K562 (cell line): Measurements from ENCODE around the gene NALCN. TPM values are rescaled to one million over a fixed set of nuclear protein-coding genes. Genes with fewer than 3 reads are reported as not detected.

ENCODE experiments used
- ATAC-seq: fragments of 200-7000 bp; cut with Tn5 transposase; 3 replicates; pipeline ENCODE4 v1.9.1; 2020; ENCODE audit warnings: moderate library complexity
- BruUV-seq: library from RNA; stranded (reverse); fragments of 400-500 nt; replicated peaks from 2 replicates; lab custom pipeline; 2021; lab: Mats Ljungman, UMichigan
- CTCF ChIA-PET: fragments of 300-600 bp; formaldehyde crosslinking; extraction: SDS; loops from one replicate; lab custom pipeline; 2021; ENCODE audit warnings: low intra/inter-chr PET ratio; lab: Yijun Ruan, JAX
- POLR2A ChIA-PET: fragments of 300-600, 350-650 bp; sonication (Branson Sonifier 250); formaldehyde crosslinking; extraction: SDS; loops from one replicate; lab custom pipeline; 2021; ENCODE audit warnings: antibody characterized with exemption, inconsistent platforms; lab: Yijun Ruan, JAX
- DNase-seq, 4 experiments: peaks; one replicate each; pipeline versions ENCODE4 v3.0.0 to v3.0.0-alpha.2; 2011 to 2018; ENCODE audit warnings: low spot score in 3 of 4, mixed read lengths in 3 of 4; ENCODE audit errors: extremely low read depth in 1 of 4
- FAIRE-seq: peaks from 2 replicates; lab custom pipeline; 2011; peaks lifted over from hg19 to GRCh38; lab: Jason Lieb, UNC
- H2AFZ ChIP-seq: 2 replicates; pipeline ENCODE4 v1.6.0; 2011; ENCODE audit warnings: low read depth, low read length, control low read depth, inconsistent platforms
- H3K27ac ChIP-seq: fragments of 200-600 bp; 3 replicates; pipeline ENCODE4 v1.8.0; 2011; ENCODE audit warnings: low read depth, mild to moderate bottlenecking, control low read depth, inconsistent platforms, low read length, moderate library complexity, mixed read lengths; ENCODE audit errors: extremely low read depth
- H3K27me3 ChIP-seq, 2 experiments: fragments of 300-600 bp in 1 of 2; 2 replicates in 1 of 2; 3 replicates in 1 of 2; pipeline versions ENCODE4 v1.6.0 to v1.8.0; 2011; ENCODE audit warnings: inconsistent platforms in 2 of 2, low read length in 2 of 2, mild to moderate bottlenecking in 1 of 2, mixed read lengths in 1 of 2, moderate library complexity in 1 of 2; ENCODE audit not compliant: control insufficient read depth in 2 of 2, insufficient read depth in 2 of 2
- H3K36me3 ChIP-seq: fragments of 300-600 bp; 3 replicates; pipeline ENCODE4 v1.8.0; 2011; ENCODE audit warnings: mild to moderate bottlenecking, low read length, inconsistent platforms; ENCODE audit not compliant: control insufficient read depth, insufficient read depth
- H3K4me1 ChIP-seq, 2 experiments: fragments of 200-600 bp in 1 of 2; replicated peaks in 1 of 2; 2 replicates in 1 of 2; 3 replicates in 1 of 2; pipeline versions ENCODE4 v1.5.1 to v1.8.0; 2011; ENCODE audit warnings: inconsistent platforms in 2 of 2, low read length in 2 of 2, mild to moderate bottlenecking in 1 of 2, mixed read lengths in 1 of 2, moderate library complexity in 1 of 2; ENCODE audit not compliant: control insufficient read depth in 2 of 2, insufficient read depth in 2 of 2
- H3K4me2 ChIP-seq: 2 replicates; pipeline ENCODE4 v1.6.1; 2011; ENCODE audit warnings: low read length, control low read depth, inconsistent platforms, mixed read lengths; ENCODE audit not compliant: insufficient read depth
- H3K4me3 ChIP-seq: fragments of 200-600 bp; sonication (generic), shearing (Covaris generic); 2 replicates; pipeline ENCODE4 v1.5.1; 2016; ENCODE audit warnings: control low read depth, inconsistent platforms
- H3K79me2 ChIP-seq: fragments of 200-600 bp; 3 replicates; pipeline ENCODE4 v1.8.0; 2011; ENCODE audit warnings: low read length, inconsistent platforms; ENCODE audit not compliant: control insufficient read depth, insufficient read depth
- H3K9ac ChIP-seq, 2 experiments: 2 replicates each; pipeline versions ENCODE4 v1.6.0 to v1.6.1; 2011; ENCODE audit warnings: low read depth in 2 of 2, low read length in 2 of 2, control low read depth in 1 of 2, inconsistent platforms in 1 of 2, mild to moderate bottlenecking in 1 of 2, mixed read lengths in 1 of 2; ENCODE audit not compliant: insufficient read depth in 1 of 2
- H3K9me1 ChIP-seq: one replicate; pipeline ENCODE4 v1.6.0; 2011; ENCODE audit warnings: inconsistent platforms, mild to moderate bottlenecking, low read length, moderate library complexity; ENCODE audit not compliant: control insufficient read depth, insufficient read depth
- H3K9me3 ChIP-seq: replicated peaks from 2 replicates; pipeline ENCODE4 v1.5.1; 2011; ENCODE audit warnings: low read depth, low read length, inconsistent platforms; ENCODE audit not compliant: control insufficient read depth, insufficient read depth
- H4K20me1 ChIP-seq: replicated peaks from 2 replicates; pipeline ENCODE4 v1.6.1; 2011; ENCODE audit warnings: low read length, inconsistent platforms, mixed read lengths; ENCODE audit not compliant: control insufficient read depth, insufficient read depth
- ELF2 ChIP-seq: fragments of 250-450 bp; sonication (Bioruptor Pico); IDR thresholded peaks from 2 replicates; pipeline ENCODE4 v1.5.0; 2021; ENCODE audit warnings: mild to moderate bottlenecking
- SMAD1 ChIP-seq: fragments of 150-350 bp; IDR thresholded peaks from 2 replicates; pipeline ENCODE4 v1.6.1; 2014; ENCODE audit warnings: low read length, low read depth; ENCODE audit not compliant: partially characterized antibody
- YY1 ChIP-seq, 3 experiments: IDR thresholded peaks; 2 replicates each; pipeline ENCODE4 v1.6.1; 2011; ENCODE audit warnings: low read length in 2 of 3, mild to moderate bottlenecking in 2 of 3, moderate library complexity in 2 of 3, borderline replicate concordance in 1 of 3, control low read depth in 1 of 3, low read depth in 1 of 3; ENCODE audit not compliant: insufficient read depth in 3 of 3, insufficient replicate concordance in 2 of 3, control insufficient read depth in 1 of 3, insufficient read length in 1 of 3; ENCODE audit errors: extremely low read depth in 1 of 3
- ZNF431 ChIP-seq: sonication (generic); formaldehyde crosslinking; IDR thresholded peaks from 2 replicates; pipeline ENCODE4 v1.8.0; 2022; ENCODE audit warnings: mild to moderate bottlenecking, missing genetic modification reagents
- ZNF778 ChIP-seq: fragments of 450-650 bp; formaldehyde crosslinking; IDR thresholded peaks from 2 replicates; pipeline ENCODE4 v1.4.0; 2020; ENCODE audit warnings: mild to moderate bottlenecking, moderate library complexity
- WGBS: fragments of 100-300 bp; shearing (Covaris generic); methylation state at CpG from one replicate; pipeline ENCODE4 v1.1.6; 2016; ENCODE audit warnings: low coverage, mixed read lengths; ENCODE audit not compliant: insufficient coverage; ENCODE audit errors: missing lambda C conversion rate; 5-methylcytosine and 5-hydroxymethylcytosine counted together
- in situ Hi-C: fragments of 300-500 bp; cut with MboI; formaldehyde crosslinking; loops from 4 replicates; pipeline ENCODE4 v1.15.0; 2018; ENCODE audit warnings: inconsistent platforms, mixed read lengths
- intact Hi-C: fragments of 100-400 bp; cut with micrococcal nuclease; formaldehyde crosslinking; loops from 2 replicates; pipeline ENCODE4 v1.14.2; 2022
- polyA plus RNA-seq, 8 experiments: library from polyadenylated mRNA; depleted of rRNA in 4 of 8; stranded (reverse) in 5 of 8; unstranded in 3 of 8; fragments of >200 nt; fragmentation: Nextera tagmentation in 2 of 8; fragmentation: Illumina TruSeq in 1 of 8; extraction: Ambion mirVana in 2 of 8; extraction: Trizol in 1 of 8; gene quantifications; 2 replicates each; pipeline versions ENCODE4 v1.2.1 to v1.2.3, GENCODE V29; 2011 to 2014; ENCODE audit warnings: inconsistent platforms in 1 of 8, missing spikeins in 1 of 8
- total RNA-seq, 7 experiments: library from RNA; depleted of rRNA in 6 of 7; stranded (reverse); fragments of >200 nt in 6 of 7; fragmentation: Illumina TruSeq in 2 of 7; extraction: Trizol in 2 of 7; gene quantifications; 2 replicates each; pipeline versions ENCODE4 v1.2.1 to v1.2.3, GENCODE V29; 2011 to 2021; ENCODE audit warnings: low replicate concordance in 1 of 7

The NALCN gene
- total and polyA plus RNA-seq, 9 of the 15 experiments (the other 6 are each of a cell fraction or from before 2014, with no cell fraction given): not detected

DNA sequence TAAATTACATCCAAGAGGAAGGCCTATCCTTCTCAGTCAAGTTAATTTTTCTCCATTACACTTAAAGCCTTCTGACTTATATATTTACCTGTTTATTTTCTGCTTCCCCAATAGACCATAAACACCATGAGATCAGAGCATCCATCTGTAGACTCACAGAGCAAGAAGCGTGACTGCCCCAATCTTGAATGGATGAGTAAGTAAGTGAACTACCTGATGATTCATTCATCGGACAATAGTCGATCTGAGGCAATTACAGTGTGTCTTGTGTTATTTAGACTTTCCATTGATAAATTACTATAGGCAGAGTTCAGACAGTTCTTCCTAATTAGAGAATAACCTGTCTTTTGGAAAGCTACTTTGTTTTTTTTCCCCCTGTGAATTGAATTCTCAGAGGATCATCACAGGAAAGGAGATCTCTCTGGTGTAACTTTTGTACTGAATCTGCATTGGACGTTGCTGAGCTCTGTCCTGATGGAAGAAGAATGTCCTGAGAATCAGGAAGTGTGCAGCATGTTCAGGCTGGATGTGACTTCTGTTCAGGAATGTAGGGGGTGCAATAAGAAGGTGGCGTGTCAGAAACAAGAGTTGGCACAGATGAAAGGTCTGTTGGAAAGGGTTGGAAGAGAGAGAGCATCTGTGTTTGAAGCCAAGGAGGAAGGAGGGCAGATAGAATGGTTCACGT is 367.0 kb downstream of the NALCN start:
- Histone ChIP-seq H3K4me1 (no peaks in the 10 kb centered on the region), H2AFZ (no peak overlapping the region), H3K4me2 (no peak overlapping the region), H3K4me3 (no peak overlapping the region), H3K36me3 (no peaks in the 10 kb centered on the region), H3K79me2 (no peaks in the 10 kb centered on the region), H3K9ac (no peak overlapping the region), H3K27ac (no peak overlapping the region), H4K20me1 (no peaks in the 10 kb centered on the region), H3K9me3 (no peaks in the 10 kb centered on the region), H3K27me3 (no peaks in the 10 kb centered on the region), H3K9me1 (no peaks in the 10 kb centered on the region)
- WGBS: 0% methylated on average over 5 of the region's 6 CpGs
- ChIA-PET POLR2A (no interaction called here), CTCF (no interaction called here)
- ATAC-seq: no peak
- TF ChIP-seq ZNF431 (CRISPR knock-in tag): no peak
- no peak for TF ChIP-seq ELF2 (CRISPR knock-in tag)
- no peak for TF ChIP-seq ZNF778 (CRISPR knock-in tag)
- no peak for TF ChIP-seq YY1 (IDR thresholded peaks at IDR 0.05; ENCODE audit: borderline replicate concordance in 1 of 3, control insufficient read depth in 1 of 3, extremely low read depth in 1 of 3, insufficient read depth in 3 of 3, insufficient read length in 1 of 3, insufficient replicate concordance in 2 of 3, low read depth in 1 of 3, low read length in 2 of 3)
- TF ChIP-seq SMAD1: no peak
- no peak for FAIRE-seq
- BruUV-seq: no TSS peak
- no peak for DNase-seq
- intact Hi-C loops: no loop called here
- in situ Hi-C loops: no loop called here
